Ascending aorta (tissue), 2 donors: ENCODE results near the gene DYNLRB2. TPM values are rescaled to one million over a fixed set of nuclear protein-coding genes. Genes with fewer than 3 reads are reported as not detected.

Experiments used
- DNase-seq, 2 donors: peaks; one replicate each; pipeline ENCODE4 v3.0.0-alpha.2; 2019; ENCODE audit warnings: low spot score in 2 of 2
- H3K27ac ChIP-seq, 2 donors: fragments of 200-600 bp; sonication (generic); one replicate each; pipeline ENCODE4 v1.5.1; 2016 to 2017; ENCODE audit warnings: mild to moderate bottlenecking in 1 of 2
- H3K27me3 ChIP-seq: fragments of 200-600 bp; sonication (generic); one replicate; pipeline ENCODE4 v1.5.1; 2017
- H3K36me3 ChIP-seq, 2 donors: fragments of 200-600 bp; sonication (generic); one replicate each; pipeline ENCODE4 v1.5.1; 2016
- H3K4me1 ChIP-seq, 2 donors: fragments of 200-600 bp; sonication (generic); one replicate each; pipeline ENCODE4 v1.5.1; 2016 to 2017; ENCODE audit warnings: mild to moderate bottlenecking in 1 of 2
- H3K4me3 ChIP-seq, 2 donors: fragments of 200-600 bp; sonication (generic); one replicate each; pipeline ENCODE4 v1.5.1; 2016 to 2017; ENCODE audit warnings: mild to moderate bottlenecking in 1 of 2
- H3K9me3 ChIP-seq, 2 donors: fragments of 200-600 bp; sonication (generic); one replicate each; pipeline ENCODE4 v1.5.1; 2016
- CTCF ChIP-seq, 3 experiments: fragments of 200-600 bp in 2 of 3; fragments of 450-650 bp in 1 of 3; sonication (generic) in 2 of 3; IDR thresholded peaks; one replicate each; pipeline ENCODE4 v1.5.1; 2016 to 2019; ENCODE audit warnings: antibody characterized with exemption in 3 of 3, mild to moderate bottlenecking in 1 of 3, moderate library complexity in 1 of 3
- intact Hi-C: fragments of 100-400 bp; cut with DNase I; formaldehyde crosslinking; loops from one replicate; pipeline ENCODE4 v1.15.1; 2023
- total RNA-seq: library from RNA; depleted of rRNA; stranded (reverse); fragments of >200 nt; gene quantifications from one replicate; pipeline ENCODE4 v1.1.0, GENCODE V29; 2016

DYNLRB2 gene
- not detected for total RNA-seq

GRCh38 chr16:80540516-80541305 lies at the start of gene DYNLRB2:
Gene DYNLRB2 (plus strand): TSS chr16:80540993. CDS start chr16:80541077, 84 bp downstream.
- Histone ChIP-seq H3K9me3 (no peaks in the 10 kb centered on the region), H3K4me1 (no peaks in the 10 kb centered on the region), H3K36me3 (no peaks in the 10 kb centered on the region), H3K27me3 (no peaks in the 10 kb centered on the region), H3K4me3 (peak within 1 kb of the TSS; percentile 81), H3K27ac (peak within 1 kb of the TSS; percentile 51 to 60)
- DNase-seq, result peak; percentile 56 to 94
- TF ChIP-seq CTCF (IDR thresholded peaks at IDR 0.05), result no peak
- intact Hi-C loops, result loop anchor here (2.0 to 10.0 kb wide), 4 partner anchors 262 to 774 kb away; partner anchors contain the start of genes C16orf46, CDYL2 and GAN

GRCh38 chr16:80500116-80500859 lies 40.5 kb upstream of the DYNLRB2 start:
- DNase-seq, result no peak
- no peaks in the 10 kb centered on the region for H3K36me3 ChIP-seq
- H3K9me3 ChIP-seq, result no peaks in the 10 kb centered on the region
- no peak overlapping the region for H3K4me3 ChIP-seq
- H3K27ac ChIP-seq, result no peak overlapping the region
- no peaks in the 10 kb centered on the region for H3K27me3 ChIP-seq
- TF ChIP-seq CTCF (IDR thresholded peaks at IDR 0.05), result no peak
- intact Hi-C loops, result no loop called here
- H3K4me1 ChIP-seq, result no peaks in the 10 kb centered on the region

- DNase-seq, result no peak
- TF ChIP-seq CTCF (IDR thresholded peaks at IDR 0.05), result no peak
- Histone ChIP-seq H3K27ac (no peak overlapping the region), H3K9me3 (no peaks in the 10 kb centered on the region), H3K27me3 (no peaks in the 10 kb centered on the region), H3K4me1 (no peaks in the 10 kb centered on the region), H3K36me3 (no peaks in the 10 kb centered on the region), H3K4me3 (no peak overlapping the region)
- intact Hi-C loops, result no loop called here
Observed at GRCh38 chr16:80500961-80501525, 39.8 kb upstream of the DYNLRB2 start.

- no peak overlapping the region for H3K4me3 ChIP-seq
- H3K36me3 ChIP-seq, result no peaks in the 10 kb centered on the region
- peak overlapping the region in 1 of 2 donors; percentile 18 for H3K27ac ChIP-seq
- H3K9me3 ChIP-seq, result no peaks in the 10 kb centered on the region
- no peaks in the 10 kb centered on the region for H3K4me1 ChIP-seq
- intact Hi-C loops, result no loop called here
- DNase-seq, result no peak
- no peak for TF ChIP-seq CTCF (IDR thresholded peaks at IDR 0.05)
- no peaks in the 10 kb centered on the region for H3K27me3 ChIP-seq
Observed at GRCh38 chr16:80503107-80503506, 37.7 kb upstream of the DYNLRB2 start.

GRCh38 chr16:80507538-80507937 lies 33.3 kb upstream of the DYNLRB2 start:
- Histone ChIP-seq H3K4me1 (no peaks in the 10 kb centered on the region), H3K4me3 (no peak overlapping the region), H3K36me3 (no peaks in the 10 kb centered on the region), H3K9me3 (no peaks in the 10 kb centered on the region), H3K27me3 (no peaks in the 10 kb centered on the region), H3K27ac (no peak overlapping the region)
- DNase-seq, result no peak
- no peak for TF ChIP-seq CTCF (IDR thresholded peaks at IDR 0.05)
- intact Hi-C loops, result no loop called here
